Lung (tissue), 12 donors: ENCODE results near the gene MYO3B. TPM values are rescaled to one million over a fixed set of nuclear protein-coding genes. Genes with fewer than 3 reads are reported as not detected.
A peak's percentile ranks its signal among the peaks of the same experiment; 100 is the strongest.
"Not testable (repeated sequence)": the region's sequence is repeated elsewhere in the genome, so short reads cannot be mapped to it uniquely, and the experiment has no call there.

Experiments used
- ATAC-seq: fragments of 200-7000 bp; cut with Tn5 transposase; one replicate; pipeline ENCODE4 v1.9.1; 2020; ENCODE audit warnings: moderate number of reproducible peaks; ENCODE audit not compliant: insufficient read depth, low FRiP score
- DNase-seq, 3 donors: peaks; one replicate each; pipeline ENCODE4 v3.0.0-alpha.2; 2013 to 2017
- H3K27ac ChIP-seq, 2 donors: one replicate each; pipeline ENCODE4 v1.5.1; 2013; ENCODE audit warnings: mild to moderate bottlenecking in 2 of 2, moderate library complexity in 2 of 2, control low read depth in 1 of 2, inconsistent platforms in 1 of 2, low read depth in 1 of 2, low read length in 1 of 2
- H3K27me3 ChIP-seq, 3 donors: one replicate each; pipeline ENCODE4 v1.5.1; 2013; ENCODE audit warnings: low read length in 2 of 3; ENCODE audit not compliant: control insufficient read depth in 3 of 3, insufficient read depth in 3 of 3
- H3K36me3 ChIP-seq, 4 donors: one replicate each; pipeline ENCODE4 v1.5.1; 2013; ENCODE audit warnings: low read length in 4 of 4, mild to moderate bottlenecking in 1 of 4, moderate library complexity in 1 of 4; ENCODE audit not compliant: control insufficient read depth in 4 of 4, insufficient read depth in 4 of 4
- H3K4me1 ChIP-seq, 5 donors: one replicate each; pipeline ENCODE4 v1.5.1; 2013; ENCODE audit warnings: low read length in 5 of 5, mild to moderate bottlenecking in 2 of 5, moderate library complexity in 1 of 5; ENCODE audit not compliant: control insufficient read depth in 5 of 5, insufficient read depth in 5 of 5
- H3K4me3 ChIP-seq: one replicate; pipeline ENCODE4 v1.5.1; 2013; ENCODE audit warnings: mild to moderate bottlenecking, control low read depth, moderate library complexity
- H3K9ac ChIP-seq, 2 donors: one replicate each; pipeline ENCODE4 v1.5.1; 2013; ENCODE audit warnings: low read length in 2 of 2, control low read depth in 1 of 2; ENCODE audit not compliant: insufficient read depth in 1 of 2
- H3K9me3 ChIP-seq, 4 donors: one replicate each; pipeline ENCODE4 v1.5.1; 2013; ENCODE audit warnings: low read length in 3 of 4, mild to moderate bottlenecking in 1 of 4, moderate library complexity in 1 of 4; ENCODE audit not compliant: control insufficient read depth in 4 of 4, insufficient read depth in 3 of 4
- CTCF ChIP-seq: IDR thresholded peaks from 2 replicates; pipeline ENCODE4 v1.5.1; 2012; ENCODE audit warnings: mild to moderate bottlenecking; ENCODE audit errors: control extremely low read depth, extremely low read depth
- WGBS, 2 donors: extraction: QIAGEN DNeasy Blood & Tissue Kit; methylation state at CpG; one replicate each; pipeline ENCODE4 v1.1.7; 2013; 5-methylcytosine and 5-hydroxymethylcytosine counted together
- polyA plus RNA-seq, 2 donors: library from polyadenylated mRNA; stranded (reverse); fragments of 200-250 nt; gene quantifications; one replicate each; pipeline ENCODE4 v1.2.1, GENCODE V29; 2013
- total RNA-seq, 2 donors: library from RNA; depleted of rRNA in 1 of 2; stranded (reverse); fragments of >200 nt in 1 of 2; gene quantifications; one replicate each; pipeline ENCODE4 v1.2.1, GENCODE V29; 2014 to 2021
- donor health status: control.
- donor health status: control.
- donor health status: Bipolar disorder and iron deficiency.
- donor health status: healthy.
- donor health status: DM: yes; HTN: yes; CAD: no.

MYO3B gene
- total and polyA plus RNA-seq, 4 donors: 0.03 to 0.82 (median 0.05) TPM; not detected in 1

GRCh38 chr2:170671079-170671478, 493.1 kb downstream of the MYO3B start:
- H3K9ac ChIP-seq: no peak overlapping the region
- H3K4me1 ChIP-seq: no peaks in the 10 kb centered on the region
- no peak overlapping the region for H3K4me3 ChIP-seq
- WGBS, 2 donors: 91 to 96% methylated on average over 9 of the region's 9 CpGs
- no peak for TF ChIP-seq CTCF
- no peak overlapping the region for H3K27ac ChIP-seq
- H3K27me3 ChIP-seq: no peaks in the 10 kb centered on the region
- no peaks in the 10 kb centered on the region for H3K9me3 ChIP-seq
- ATAC-seq: no peak
- DNase-seq: no peak
- H3K36me3 ChIP-seq: no peaks in the 10 kb centered on the region

- H3K36me3 ChIP-seq, H3K9ac ChIP-seq, H3K27ac ChIP-seq, H3K4me3 ChIP-seq, H3K27me3 ChIP-seq, DNase-seq, H3K9me3 ChIP-seq, H3K4me1 ChIP-seq, ATAC-seq: not testable (repeated sequence)
Measured at GRCh38 chr2:170674282-170674681, 496.3 kb downstream of the MYO3B start.

GRCh38 chr2:170675701-170676100, 497.8 kb downstream of the MYO3B start:
- WGBS, 2 donors: 89 to 91% methylated on average over 6 of the region's 6 CpGs
- peaks cover 0 to 12% (median 0%) of the 10 kb centered on the region in 5 donors for H3K4me1 ChIP-seq
- no peak for TF ChIP-seq CTCF
- no peak overlapping the region for H3K9ac ChIP-seq
- H3K36me3 ChIP-seq: no peaks in the 10 kb centered on the region
- DNase-seq: no peak
- no peak for ATAC-seq
- H3K4me3 ChIP-seq: no peak overlapping the region
- no peaks in the 10 kb centered on the region for H3K27me3 ChIP-seq
- H3K27ac ChIP-seq: no peak overlapping the region
- H3K9me3 ChIP-seq: no peaks in the 10 kb centered on the region

- 42 to 51% methylated on average over 5 of the region's 5 CpGs for WGBS, 2 donors
- no peak overlapping the region for H3K4me3 ChIP-seq
- ATAC-seq: no peak
Measured at GRCh38 chr2:170679607-170680079, 501.7 kb downstream of the MYO3B start.

More at GRCh38 chr2:170679607-170680079, 501.7 kb downstream of the MYO3B start:
- no peak for TF ChIP-seq CTCF
- no peaks in the 10 kb centered on the region for H3K36me3 ChIP-seq
- H3K9ac ChIP-seq: no peak overlapping the region
- no peaks in the 10 kb centered on the region for H3K9me3 ChIP-seq
- H3K27me3 ChIP-seq: no peaks in the 10 kb centered on the region
- H3K27ac ChIP-seq: no peak overlapping the region
- DNase-seq: peak; percentile 27 to 42 (median 30)
- H3K4me1 ChIP-seq: peaks cover 0 to 12% (median 0%) of the 10 kb centered on the region in 5 donors
